ENCODE measurements around the gene LSAMP. TPM values are rescaled to one million over a fixed set of nuclear protein-coding genes. Genes with fewer than 3 reads are reported as not detected.
"Not testable (repeated sequence)": the region's sequence is repeated elsewhere in the genome, so short reads cannot be mapped to it uniquely, and the experiment has no call there.

The LSAMP gene
- total RNA-seq, 4 donors from 2014 or later: 1.3 to 8.3 (median 1.8) TPM

GRCh38 chr3:116233711-116234357, 211.5 kb downstream of the LSAMP start:
- DNase-seq: no peak
- H3K36me3 ChIP-seq: no peaks in the 10 kb centered on the region
- H3K4me3 ChIP-seq: no peak overlapping the region
- H3K27ac ChIP-seq: no peak overlapping the region
- H3K27me3 ChIP-seq: no peaks in the 10 kb centered on the region
- no peaks in the 10 kb centered on the region for H3K9me3 ChIP-seq
- no peaks in the 10 kb centered on the region for H3K4me1 ChIP-seq
- no peak for TF ChIP-seq POLR2A (IDR thresholded peaks at IDR 0.05)
- no peak for TF ChIP-seq CTCF (IDR thresholded peaks at IDR 0.05)

DNA sequence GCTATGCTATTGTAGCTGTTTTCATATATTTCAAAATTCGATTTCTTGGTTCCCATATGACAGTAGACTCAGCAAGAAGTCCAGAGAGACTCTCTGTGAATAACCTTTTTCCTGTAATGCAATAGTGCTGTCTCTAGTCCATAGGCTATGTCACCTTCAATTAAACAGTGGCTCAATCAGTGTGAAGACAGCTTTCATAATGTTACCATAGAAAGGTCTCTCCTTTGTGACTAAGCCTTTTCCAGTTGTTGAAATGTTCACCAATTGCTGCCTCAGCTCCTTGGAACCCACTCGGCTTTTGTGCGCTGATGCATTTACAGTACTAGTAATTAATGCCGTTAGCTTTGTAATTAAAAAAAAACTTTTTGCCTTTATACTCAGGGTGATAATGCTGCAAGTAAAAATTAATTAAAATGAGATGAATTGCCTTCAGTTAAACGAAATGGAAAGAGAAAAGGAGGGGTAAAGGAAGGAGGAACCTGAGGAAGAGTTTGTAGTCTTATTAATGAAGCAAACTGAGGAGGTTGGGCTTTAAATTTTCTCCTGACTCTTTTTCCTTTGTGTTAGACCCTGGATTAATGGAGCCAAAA, 214.8 kb downstream of the LSAMP start:
- H3K4me1 ChIP-seq: no peaks in the 10 kb centered on the region
- TF ChIP-seq CTCF (IDR thresholded peaks at IDR 0.05): no peak
- TF ChIP-seq POLR2A (IDR thresholded peaks at IDR 0.05): no peak
- no peak overlapping the region for H3K27ac ChIP-seq
- H3K27me3 ChIP-seq: no peaks in the 10 kb centered on the region
- H3K4me3 ChIP-seq: no peak overlapping the region
- DNase-seq: no peak
- no peaks in the 10 kb centered on the region for H3K9me3 ChIP-seq
- H3K36me3 ChIP-seq: no peaks in the 10 kb centered on the region

- DNase-seq: no peak
- no peaks in the 10 kb centered on the region for H3K4me1 ChIP-seq
- H3K27ac ChIP-seq: no peak overlapping the region
- H3K4me3 ChIP-seq: no peak overlapping the region
- H3K27me3 ChIP-seq: no peaks in the 10 kb centered on the region
- H3K36me3 ChIP-seq: no peaks in the 10 kb centered on the region
- no peak for TF ChIP-seq CTCF (IDR thresholded peaks at IDR 0.05)
- TF ChIP-seq POLR2A (IDR thresholded peaks at IDR 0.05): no peak
- H3K9me3 ChIP-seq: no peaks in the 10 kb centered on the region
These were observed 219.0 kb downstream of the LSAMP start for GRCh38 chr3:116226266-116226665.

- no peaks in the 10 kb centered on the region for H3K4me1 ChIP-seq
- H3K27ac ChIP-seq: no peak overlapping the region
- H3K4me3 ChIP-seq: no peak overlapping the region
- H3K36me3 ChIP-seq: no peaks in the 10 kb centered on the region
- H3K27me3 ChIP-seq: no peaks in the 10 kb centered on the region
- no peak for DNase-seq
- TF ChIP-seq CTCF (IDR thresholded peaks at IDR 0.05) (no peak), POLR2A (IDR thresholded peaks at IDR 0.05) (no peak)
- no peaks in the 10 kb centered on the region for H3K9me3 ChIP-seq
These were observed 228.5 kb downstream of the LSAMP start for GRCh38 chr3:116216761-116217160.

- H3K4me3 ChIP-seq: no peak overlapping the region
These were observed 233.4 kb downstream of the LSAMP start for GRCh38 chr3:116211901-116212300.

DNA sequence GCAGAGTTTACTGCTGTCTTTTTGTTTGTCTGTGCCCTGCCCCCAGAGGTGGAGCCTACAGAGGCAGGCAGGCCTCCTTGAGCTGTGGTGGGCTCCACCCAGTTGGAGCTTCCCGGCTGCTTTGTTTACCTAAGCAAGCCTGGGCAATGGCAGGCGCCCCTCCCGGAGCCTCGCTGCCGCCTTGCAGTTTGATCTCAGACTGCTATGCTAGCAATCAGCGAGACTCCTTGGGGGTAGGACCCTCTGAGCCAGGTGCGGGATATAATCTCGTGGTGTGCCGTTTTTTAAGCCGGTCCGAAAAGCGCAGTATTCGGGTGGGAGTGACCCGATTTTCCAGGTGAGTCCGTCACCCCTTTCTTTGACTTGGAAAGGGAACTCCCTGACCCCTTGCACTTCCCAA, 236.5 kb downstream of the LSAMP start:
- H3K27me3 ChIP-seq, DNase-seq, H3K36me3 ChIP-seq, H3K4me1 ChIP-seq, H3K27ac ChIP-seq, H3K4me3 ChIP-seq, H3K9me3 ChIP-seq: not testable (repeated sequence)

More at GRCh38 chr3:116211901-116212300, 233.4 kb downstream of the LSAMP start:
- Histone ChIP-seq H3K9me3 (no peaks in the 10 kb centered on the region), H3K4me1 (no peaks in the 10 kb centered on the region), H3K27me3 (no peaks in the 10 kb centered on the region), H3K27ac (no peak overlapping the region), H3K36me3 (no peaks in the 10 kb centered on the region)
- no peak for DNase-seq
- TF ChIP-seq CTCF (IDR thresholded peaks at IDR 0.05) (no peak), POLR2A (IDR thresholded peaks at IDR 0.05) (no peak)
